ENCODE results near the gene EFNA3.

EFNA3 gene

GRCh38 chr1:155121249-155121648 is 42.6 kb downstream of the EFNA3 start:
- no peaks in the 10 kb centered on the region for H3K36me3 ChIP-seq
- no peak for DNase-seq
- no peaks in the 10 kb centered on the region for H3K9me3 ChIP-seq (ENCODE audit: severe bottlenecking)
- no peak overlapping the region for H3K27ac ChIP-seq
- no peak overlapping the region for H3K4me3 ChIP-seq (ENCODE audit: low read depth, low read length)
- TF ChIP-seq CTCF (IDR thresholded peaks at IDR 0.05; ENCODE audit: low read depth, low read length): no peak
- H3K27me3 ChIP-seq (ENCODE audit: insufficient read depth, low read depth, severe bottlenecking): no peaks in the 10 kb centered on the region

- DNase-seq: no peak
- Histone ChIP-seq H3K4me3 (ENCODE audit: low read depth, low read length) (no peak overlapping the region), H3K36me3 (no peaks in the 10 kb centered on the region), H3K27ac (no peak overlapping the region), H3K9me3 (ENCODE audit: severe bottlenecking) (no peaks in the 10 kb centered on the region), H3K27me3 (ENCODE audit: insufficient read depth, low read depth, severe bottlenecking) (peaks cover 6% of the 10 kb centered on the region)
- no peak for TF ChIP-seq CTCF (IDR thresholded peaks at IDR 0.05; ENCODE audit: low read depth, low read length)
Measured at GRCh38 chr1:155122308-155122707, 43.7 kb downstream of the EFNA3 start.

GRCh38 chr1:155123801-155124200 is 45.2 kb downstream of the EFNA3 start:
- Histone ChIP-seq H3K27ac (no peak overlapping the region), H3K27me3 (ENCODE audit: insufficient read depth, low read depth, severe bottlenecking) (peaks cover 16% of the 10 kb centered on the region)
- no peak for TF ChIP-seq CTCF (IDR thresholded peaks at IDR 0.05; ENCODE audit: low read depth, low read length)

GRCh38 chr1:155124503-155125463 is 46.1 kb downstream of the EFNA3 start:
- Histone ChIP-seq H3K36me3 (no peaks in the 10 kb centered on the region), H3K4me3 (ENCODE audit: low read depth, low read length) (no peak overlapping the region), H3K9me3 (ENCODE audit: severe bottlenecking) (no peaks in the 10 kb centered on the region), H3K27ac (no peak overlapping the region), H3K27me3 (ENCODE audit: insufficient read depth, low read depth, severe bottlenecking) (peaks cover 16% of the 10 kb centered on the region)
- TF ChIP-seq CTCF (IDR thresholded peaks at IDR 0.05; ENCODE audit: low read depth, low read length): 0 out of 2 replicates have a peak, but pooled peaks have one; percentile 3
- DNase-seq: no peak

More at GRCh38 chr1:155123801-155124200, 45.2 kb downstream of the EFNA3 start:
- no peaks in the 10 kb centered on the region for H3K9me3 ChIP-seq (ENCODE audit: severe bottlenecking)
- no peak for DNase-seq
- no peaks in the 10 kb centered on the region for H3K36me3 ChIP-seq
- H3K4me3 ChIP-seq (ENCODE audit: low read depth, low read length): no peak overlapping the region

GRCh38 chr1:155125511-155125945 is 46.9 kb downstream of the EFNA3 start:
- H3K4me3 ChIP-seq (ENCODE audit: low read depth, low read length): no peak overlapping the region
- no peak for TF ChIP-seq CTCF (IDR thresholded peaks at IDR 0.05; ENCODE audit: low read depth, low read length)
- DNase-seq: peak; percentile 43
- no peak overlapping the region for H3K27ac ChIP-seq
- no peaks in the 10 kb centered on the region for H3K36me3 ChIP-seq
- peaks cover 16% of the 10 kb centered on the region for H3K27me3 ChIP-seq (ENCODE audit: insufficient read depth, low read depth, severe bottlenecking)
- H3K9me3 ChIP-seq (ENCODE audit: severe bottlenecking): no peaks in the 10 kb centered on the region
